HL-60 (cell line): ENCODE measurements around the gene CENPC.

Source experiments
- CTCF ChIP-seq: IDR thresholded peaks from one replicate; pipeline ENCODE4 v1.5.1; 2011; ENCODE audit warnings: low read length, control low read depth, inconsistent platforms; ENCODE audit not compliant: insufficient read depth
- POLR2AphosphoS5 ChIP-seq: IDR thresholded peaks from 2 replicates; pipeline ENCODE4 v1.6.1; 2012; ENCODE audit warnings: low read depth
- REST ChIP-seq: IDR thresholded peaks from 2 replicates; pipeline ENCODE4 v1.6.1; 2012; ENCODE audit warnings: low read depth; ENCODE audit not compliant: insufficient replicate concordance
- SPI1 ChIP-seq: IDR thresholded peaks from 2 replicates; pipeline ENCODE4 v1.6.1; 2012; ENCODE audit warnings: low read depth, mild to moderate bottlenecking, borderline replicate concordance

GRCh38 chr4:67438975-67439374, 106.3 kb downstream of the CENPC start:
- TF ChIP-seq CTCF, result no peak
- no peak for TF ChIP-seq REST
- no peak for TF ChIP-seq SPI1
- TF ChIP-seq POLR2AphosphoS5, result no peak
